Middle frontal gyrus (tissue), 1 donor: ENCODE data around the gene ACAP2.
"Not testable (repeated sequence)": the region's sequence is repeated elsewhere in the genome, so short reads cannot be mapped to it uniquely, and the experiment has no call there.

ENCODE experiments used
- DNase-seq: peaks from one replicate; pipeline ENCODE4 v3.0.0-alpha.2; 2015; ENCODE audit warnings: low spot score; ENCODE audit errors: extremely low spot score

Gene ACAP2

DNA sequence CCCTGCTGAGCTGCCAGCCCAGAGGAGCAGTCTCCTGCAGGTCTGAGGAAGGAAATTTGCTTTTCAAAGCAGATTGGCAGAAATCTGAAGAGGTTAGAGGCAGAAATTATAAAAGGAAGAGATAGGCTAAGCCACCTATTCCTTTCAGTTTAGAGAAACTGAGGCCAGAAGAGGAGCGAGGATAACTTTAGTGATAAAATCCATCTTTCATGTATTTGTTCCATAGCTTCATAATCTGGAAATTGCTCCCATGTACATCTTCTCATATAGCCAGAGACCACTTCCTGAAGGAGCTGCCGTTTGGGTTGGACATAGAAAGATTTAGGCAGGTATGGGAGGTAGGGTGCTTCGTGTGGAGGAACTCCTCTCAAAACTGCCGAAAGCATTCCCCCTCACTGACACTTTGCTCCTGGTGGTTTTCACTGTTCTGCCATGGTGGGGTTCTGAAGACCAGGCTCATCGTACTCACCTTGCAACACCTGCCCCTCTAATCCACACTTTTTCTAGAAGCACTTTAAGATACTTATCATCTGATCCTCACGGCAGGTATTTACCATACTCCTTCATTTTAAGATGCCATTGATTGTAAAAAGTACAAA is 670 bp upstream of the ACAP2 start:
- no peak for DNase-seq

DNA sequence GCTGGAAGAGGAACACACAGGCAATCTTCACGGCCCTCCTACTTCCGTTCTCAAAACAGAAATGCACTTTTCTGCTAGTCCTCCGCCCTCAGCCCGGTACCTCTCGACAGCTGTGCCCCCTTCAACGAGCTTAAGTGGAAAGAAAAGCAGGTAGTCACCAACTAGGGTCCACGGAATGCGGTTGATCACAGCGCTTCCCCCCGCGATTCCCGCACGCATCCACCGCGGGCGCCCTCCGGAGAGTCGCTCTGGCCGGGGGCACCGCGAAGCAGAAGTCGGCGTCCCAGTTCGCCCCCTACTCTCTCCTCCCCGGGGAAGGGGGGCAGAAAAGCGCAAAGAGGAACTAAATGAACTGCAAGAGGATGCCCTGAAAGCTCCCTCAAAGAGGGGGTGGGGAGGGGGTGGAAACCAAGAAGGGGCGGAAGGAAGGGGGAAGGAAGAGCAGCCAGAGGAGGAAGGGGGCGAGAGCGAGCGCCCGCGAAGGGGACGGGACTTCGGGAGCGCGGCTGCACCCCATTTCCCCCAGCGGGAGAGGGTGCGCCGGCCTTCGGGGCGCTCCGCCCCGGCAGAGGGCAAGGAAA is 738 bp downstream of the ACAP2 start:
- DNase-seq: no peak

DNA sequence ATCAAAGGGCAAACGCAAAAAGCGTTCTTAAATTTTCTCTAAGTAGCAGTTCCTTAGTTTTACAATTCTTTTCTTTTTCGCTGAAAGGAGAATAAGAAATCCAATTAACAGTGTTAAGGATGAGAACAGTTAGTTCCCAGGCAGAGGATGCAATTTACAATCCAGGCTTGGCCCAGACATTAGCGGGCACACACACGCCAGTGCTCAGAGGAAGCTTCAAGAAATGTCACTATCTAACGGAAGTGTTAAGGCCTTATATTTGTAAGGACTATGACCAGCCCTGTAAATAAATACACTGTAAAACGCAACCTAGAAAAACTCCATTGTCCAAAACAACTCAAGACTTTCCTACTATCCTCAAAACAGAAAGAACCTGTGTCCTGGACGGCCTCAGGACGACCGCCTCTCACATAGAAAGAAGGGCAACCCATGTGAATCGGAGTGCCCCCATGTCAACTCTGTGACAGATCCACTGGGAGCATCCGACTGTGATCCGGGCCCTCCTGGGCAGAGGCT is 1.3 kb downstream of the ACAP2 start:
- no peak for DNase-seq

DNA sequence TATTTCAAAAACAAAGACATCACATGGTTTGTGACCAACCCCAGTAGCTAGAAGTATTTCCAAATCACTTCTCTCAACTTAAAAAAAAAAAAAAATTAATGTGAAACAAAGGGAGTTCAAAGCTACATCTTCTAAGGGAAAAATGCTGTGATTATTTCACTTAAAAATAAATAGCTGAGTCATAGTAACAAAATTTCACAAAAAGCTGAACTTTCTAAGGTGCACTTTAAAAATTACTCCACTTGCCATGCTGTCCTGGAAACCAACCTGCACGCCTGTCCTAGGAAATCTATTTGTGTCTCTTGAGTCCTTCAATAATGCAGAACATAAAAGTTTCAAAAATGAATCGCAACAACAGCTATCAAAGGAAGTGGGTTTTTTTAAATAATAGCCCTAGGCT is 1.8 kb downstream of the ACAP2 start:
- DNase-seq: no peak

DNA sequence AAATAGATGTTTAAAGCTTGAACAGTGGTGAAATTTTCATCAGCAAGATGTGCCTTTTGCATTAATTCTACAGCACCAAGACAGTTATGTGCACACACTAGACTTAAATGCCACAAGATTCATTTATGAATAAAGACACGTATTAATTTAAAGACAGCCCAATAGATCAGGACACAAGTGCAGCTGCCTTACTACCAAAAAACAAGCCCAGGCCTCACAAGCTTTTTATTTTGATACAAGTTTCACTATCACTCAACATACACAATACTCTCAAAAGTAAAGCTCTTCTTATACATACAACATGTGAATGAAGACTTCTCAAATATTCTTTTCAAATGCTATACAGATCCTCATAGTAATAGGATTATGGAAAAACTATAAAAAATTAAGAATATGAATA is 2.4 kb downstream of the ACAP2 start:
- DNase-seq: no peak

DNA sequence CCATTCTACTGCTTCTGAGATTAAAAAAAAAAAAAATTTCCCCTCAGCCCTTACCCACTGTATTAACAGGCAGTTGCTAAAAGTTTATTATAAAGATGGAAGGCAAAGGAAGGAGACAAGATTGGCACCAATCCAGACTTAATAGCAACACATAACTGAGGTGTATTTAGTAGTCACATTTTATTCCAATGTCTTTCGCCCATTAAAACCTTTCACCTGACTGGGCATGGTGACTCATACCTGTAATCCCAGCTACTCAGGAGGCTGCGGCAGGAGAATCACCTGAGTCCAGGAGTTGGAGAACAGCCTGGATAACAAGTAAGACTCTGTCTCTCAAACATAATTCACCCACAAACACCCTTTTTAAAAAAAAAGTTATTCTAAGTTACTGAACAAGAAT is 4.4 kb downstream of the ACAP2 start:
- DNase-seq: no peak

DNA sequence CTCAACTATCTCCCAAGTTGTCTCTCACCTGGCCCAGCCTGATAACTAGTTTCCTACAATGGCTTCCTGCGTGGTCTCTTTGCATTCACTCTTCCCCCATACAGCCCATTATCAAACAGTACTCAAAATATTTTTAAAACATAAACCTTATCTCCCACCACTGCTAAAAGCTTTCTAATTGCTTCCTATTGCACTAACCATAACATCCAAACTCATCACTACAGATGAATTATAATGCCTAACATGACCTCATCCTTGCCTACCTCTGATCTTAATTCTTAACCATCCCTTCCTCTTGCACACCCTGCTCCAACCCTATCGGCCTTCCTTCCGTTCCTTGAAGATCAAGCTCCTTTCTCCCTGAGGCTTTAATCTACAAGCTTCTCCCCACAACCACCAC is 17.0 kb downstream of the ACAP2 start:
- no peak for DNase-seq

DNA sequence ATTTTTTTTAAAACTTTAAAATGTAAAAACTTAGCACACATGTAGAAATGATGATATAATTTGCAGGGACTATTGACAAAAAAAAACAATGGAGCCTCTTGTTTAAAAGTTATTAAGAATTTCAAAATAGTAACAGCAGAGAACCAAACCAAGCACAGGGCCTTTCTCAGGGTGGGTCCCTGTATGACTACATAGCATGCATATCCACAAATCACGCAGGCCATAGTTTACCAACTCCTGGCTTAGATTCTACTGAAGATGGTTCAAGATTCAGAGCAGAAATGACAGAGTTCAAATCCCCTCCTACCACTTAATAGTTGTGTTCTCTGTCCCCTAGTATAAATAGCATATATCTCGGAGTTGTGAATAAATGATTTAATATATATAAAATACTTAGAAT is 19.0 kb downstream of the ACAP2 start:
- DNase-seq: no peak

DNA sequence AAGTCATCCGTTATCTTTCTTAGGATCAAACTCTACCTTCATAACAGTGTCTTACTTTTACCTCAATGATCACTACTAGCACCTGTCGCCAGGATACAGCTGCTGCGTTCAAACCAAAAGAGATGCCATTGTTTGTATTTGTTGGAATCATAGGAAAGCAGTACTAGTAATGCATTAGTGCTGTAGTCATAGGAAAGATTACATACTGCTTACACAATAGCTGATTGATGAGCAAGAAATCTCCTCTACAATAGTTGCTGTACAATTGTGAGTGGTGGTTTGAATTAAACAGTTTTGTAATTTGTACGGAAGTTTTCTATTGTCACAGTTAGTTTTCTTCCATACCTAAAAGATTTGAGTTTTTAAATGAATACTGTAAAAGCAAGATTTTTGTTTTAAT is 21.4 kb downstream of the ACAP2 start:
- no peak for DNase-seq

DNA sequence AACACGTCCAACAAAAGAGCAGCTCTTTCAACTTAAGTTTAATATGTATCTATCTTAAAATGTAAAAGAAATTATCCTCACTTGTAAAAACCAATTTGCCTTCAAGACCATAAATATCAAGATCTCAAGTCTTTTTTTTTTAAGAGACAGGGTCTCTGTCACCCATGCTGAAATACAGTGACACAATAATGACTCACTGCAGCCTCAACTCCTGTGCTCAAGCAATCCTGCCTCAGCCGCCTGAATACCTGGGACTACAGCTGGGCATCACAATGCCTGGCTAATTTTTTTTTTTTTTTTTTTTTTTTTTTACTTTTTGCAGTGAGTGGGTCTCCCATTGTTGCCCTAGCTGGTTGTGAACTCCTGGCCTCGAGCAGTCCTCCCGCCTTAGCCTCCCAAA is 26.0 kb downstream of the ACAP2 start:
- no peak for DNase-seq

DNA sequence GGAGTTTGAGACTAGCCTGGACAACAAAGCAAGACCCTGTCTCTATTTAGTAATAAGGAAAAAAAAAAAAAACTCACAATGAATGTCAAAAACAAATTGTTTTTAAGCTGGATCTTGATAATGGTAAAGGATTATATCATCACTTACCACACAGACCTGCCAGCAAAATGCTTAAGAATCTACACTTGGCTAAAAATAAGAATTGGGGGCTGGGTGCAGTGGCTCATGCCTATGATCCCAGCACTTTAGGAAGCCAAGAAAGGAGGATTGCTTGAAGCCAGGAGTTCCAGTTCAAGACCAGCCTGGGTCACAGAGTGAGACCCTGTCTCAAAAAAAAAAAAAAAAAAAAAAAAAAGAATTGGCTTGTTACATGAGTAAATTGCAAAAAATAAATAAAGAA is 31.0 kb downstream of the ACAP2 start:
- no peak for DNase-seq

DNA sequence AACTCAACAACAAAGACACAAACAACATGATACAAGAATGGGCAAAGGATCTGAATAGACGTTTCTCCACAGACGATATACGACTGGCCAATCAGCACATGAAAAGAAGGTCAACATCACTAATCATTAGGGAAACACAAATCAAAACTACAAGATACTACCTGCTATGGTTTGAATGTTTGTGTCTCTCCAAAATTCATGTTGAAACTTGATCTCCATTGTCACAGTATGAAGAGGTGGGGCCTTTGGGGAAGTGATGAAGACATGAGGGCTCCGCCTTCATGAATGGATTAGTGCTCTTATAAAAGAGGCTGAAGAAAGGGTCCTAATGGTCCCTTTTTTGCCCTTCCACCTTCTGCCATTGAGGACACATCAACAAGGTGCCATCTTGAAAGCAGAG is 32.3 kb downstream of the ACAP2 start:
- no peak for DNase-seq

DNA sequence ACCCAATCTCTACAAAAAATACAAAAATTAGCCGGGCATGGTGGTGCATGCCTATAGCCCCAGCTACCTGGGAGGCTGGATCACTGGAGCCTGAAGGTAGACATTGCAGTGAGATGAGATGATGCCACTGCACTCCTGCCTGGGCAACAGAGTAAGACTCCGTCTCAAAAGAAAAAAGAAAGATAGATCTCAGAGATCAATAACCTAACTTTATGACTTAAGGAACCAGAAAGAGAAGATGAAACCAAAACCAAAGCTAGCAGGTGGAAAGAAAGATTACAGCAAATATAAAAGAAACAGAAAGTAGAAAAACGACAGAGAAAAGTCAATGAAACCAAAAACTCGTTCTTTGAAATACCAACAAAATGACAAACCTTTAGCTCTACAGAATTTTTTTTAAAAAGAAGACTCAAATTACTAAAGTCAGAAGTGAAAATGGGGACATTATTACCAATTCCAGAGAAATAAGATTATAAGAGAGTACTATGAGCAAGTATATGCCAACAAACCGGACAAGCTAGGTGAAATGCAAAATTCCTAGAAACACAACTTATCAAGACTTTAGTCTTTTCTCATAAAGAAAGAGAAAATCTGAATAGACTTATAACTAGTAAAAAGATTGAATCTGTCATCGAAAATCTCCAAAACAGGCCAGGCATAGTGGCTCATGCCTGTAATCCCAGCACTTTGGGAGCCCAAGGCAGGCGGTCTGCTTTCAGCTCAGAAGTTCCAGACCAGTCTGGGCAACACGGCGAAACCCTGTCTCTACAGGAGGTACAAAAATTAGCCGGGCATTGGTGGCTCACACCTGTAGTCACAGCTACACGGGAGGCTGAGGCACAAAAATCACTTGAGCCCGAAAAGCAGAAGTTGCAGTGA is 35.0 kb downstream of the ACAP2 start:
- no peak for DNase-seq

DNA sequence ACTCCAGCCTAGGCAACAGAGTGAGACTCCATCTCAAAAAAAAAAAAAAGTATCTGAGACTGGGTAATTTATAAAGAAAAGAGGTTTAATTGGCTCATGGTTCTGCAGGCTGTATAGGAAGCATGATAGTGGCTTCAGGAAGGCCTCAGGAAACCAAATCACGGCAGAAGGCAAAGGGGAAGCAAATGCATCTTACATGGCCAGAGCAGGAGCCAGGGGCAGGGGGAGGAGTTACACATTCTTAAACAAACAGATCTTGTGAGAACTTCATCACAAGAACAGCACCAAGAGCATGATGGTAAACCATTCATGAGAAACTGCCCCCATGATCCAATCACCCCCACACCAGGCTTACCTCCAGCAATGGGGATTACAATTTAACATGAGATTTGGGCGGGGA is 37.2 kb downstream of the ACAP2 start:
- DNase-seq: no peak

DNA sequence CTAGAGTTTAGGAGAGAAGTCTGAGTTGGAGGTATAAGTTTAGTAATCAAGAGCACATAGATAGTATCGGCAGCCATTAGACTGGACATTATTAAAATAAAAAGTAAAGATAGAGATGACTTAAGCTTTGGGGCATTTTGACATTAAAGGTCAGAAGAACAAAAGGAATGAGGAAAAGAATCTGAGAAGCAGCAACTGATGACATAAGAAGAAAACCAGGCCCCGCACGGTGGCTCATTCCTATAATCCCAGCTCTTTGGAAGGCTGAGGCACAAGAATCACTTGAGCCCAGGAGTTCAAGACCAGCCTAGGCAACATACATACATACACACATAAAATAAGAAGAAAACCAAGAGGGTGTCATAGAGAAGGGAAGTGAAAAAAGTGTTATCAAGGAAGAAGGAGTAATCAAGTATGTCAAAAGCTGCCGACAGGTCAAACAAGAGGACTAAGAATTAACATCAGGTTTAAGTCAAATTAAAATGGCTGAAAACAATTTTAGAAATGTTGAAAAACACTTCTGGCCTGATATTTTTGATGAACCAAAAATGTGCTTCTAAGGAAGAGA is 38.9 kb downstream of the ACAP2 start:
- no peak for DNase-seq

DNA sequence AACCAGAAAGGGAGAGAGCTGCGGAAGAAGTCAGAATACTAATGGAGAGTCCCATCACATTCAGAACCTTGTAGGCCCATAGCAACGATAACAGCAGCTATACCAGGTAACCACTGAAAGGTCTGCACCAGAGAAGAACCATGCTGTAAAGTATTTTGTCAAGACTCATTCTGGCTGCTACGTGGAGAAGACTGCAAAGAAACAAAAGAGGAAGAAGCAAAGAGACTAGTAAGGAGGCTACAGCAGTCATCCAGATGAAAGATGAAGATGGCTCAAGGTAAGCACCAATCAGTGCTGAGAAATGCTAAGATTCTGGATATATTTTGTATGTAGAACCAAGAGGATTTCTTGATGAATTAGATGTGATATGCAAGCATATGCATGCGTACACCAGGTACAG is 39.6 kb downstream of the ACAP2 start:
- no peak for DNase-seq

DNA sequence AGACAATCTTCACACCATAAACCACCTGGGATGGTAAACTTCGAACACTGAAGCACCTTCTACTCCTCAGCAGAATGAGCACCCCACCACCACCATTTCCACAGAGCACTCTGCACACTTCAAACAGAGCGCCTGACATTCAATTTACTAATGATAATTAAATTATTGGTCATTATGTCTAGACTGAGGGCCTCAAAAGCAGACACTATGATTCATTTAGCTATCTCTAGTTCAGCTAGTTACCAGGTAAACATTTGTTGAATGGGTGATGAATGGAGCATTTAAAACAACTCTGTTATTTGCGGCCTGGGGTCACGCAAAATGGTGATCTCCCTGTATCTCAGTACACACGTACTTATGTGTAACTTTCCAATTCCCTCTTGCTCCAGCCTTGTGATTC is 40.9 kb downstream of the ACAP2 start:
- DNase-seq: no peak

DNA sequence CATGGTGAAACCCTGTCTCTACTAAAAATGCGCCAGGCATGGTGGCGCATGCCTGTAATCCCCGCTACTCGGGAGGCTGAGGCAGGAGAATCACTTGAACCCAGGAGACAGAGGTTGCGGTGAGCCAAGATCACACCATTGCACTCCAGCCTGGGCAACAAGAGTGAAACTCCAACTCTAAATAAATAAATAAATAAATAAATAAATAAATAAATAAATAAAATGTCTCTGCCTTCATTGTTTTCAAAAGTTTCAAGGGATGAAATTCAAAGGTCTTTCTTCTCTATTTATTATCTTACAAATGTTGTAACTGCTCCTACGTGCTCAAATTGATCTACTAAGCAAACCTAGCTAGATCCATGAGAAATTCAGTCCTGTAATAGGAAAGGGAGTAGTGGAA is 44.4 kb downstream of the ACAP2 start:
- DNase-seq: not testable (repeated sequence)

DNA sequence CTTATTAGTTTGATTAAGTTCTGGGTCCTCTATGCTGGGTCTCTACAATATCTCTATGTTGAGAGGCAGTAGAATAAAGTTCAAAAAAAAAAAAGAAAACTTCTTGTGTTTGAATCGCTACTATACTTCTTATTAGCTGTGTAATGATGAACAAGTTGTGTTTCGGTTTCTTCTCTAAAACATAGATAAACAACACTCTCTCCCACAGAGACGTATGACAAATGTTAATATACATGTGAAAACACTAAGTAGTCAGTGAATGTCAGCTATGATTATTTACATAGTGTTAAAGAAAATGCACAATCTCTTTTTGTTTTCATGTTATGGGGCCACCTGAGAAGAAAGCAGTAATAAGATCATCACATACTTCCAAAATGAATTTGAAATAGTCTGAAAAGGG is 45.3 kb downstream of the ACAP2 start:
- DNase-seq: no peak

DNA sequence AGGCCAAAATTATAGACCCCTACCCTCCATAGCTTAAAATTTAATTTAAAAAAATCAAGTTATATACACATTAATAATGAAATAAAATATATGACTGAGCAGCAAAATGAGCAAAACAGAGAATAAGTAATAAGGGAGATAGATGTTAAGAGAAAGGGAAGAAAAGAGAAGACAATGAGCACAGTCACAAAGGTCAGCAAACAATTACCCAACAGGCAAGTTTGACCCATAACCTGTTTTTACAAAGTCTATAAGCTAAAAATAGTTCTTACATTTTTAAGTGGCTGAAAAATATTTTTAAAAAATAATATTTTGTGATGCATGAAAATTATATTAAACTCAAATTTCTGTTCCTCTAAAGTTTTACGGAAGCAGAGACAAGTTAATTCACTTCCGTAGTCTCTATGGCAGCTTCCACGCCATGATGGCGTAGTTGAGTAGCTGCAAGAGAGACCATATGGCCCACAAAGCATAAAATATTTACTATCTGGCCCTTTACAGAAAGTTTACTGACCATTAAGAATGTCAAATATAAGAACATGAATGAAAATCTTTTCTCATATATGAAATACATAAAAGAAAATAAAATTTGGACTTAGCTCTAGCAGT is 47.5 kb downstream of the ACAP2 start:
- no peak for DNase-seq

DNA sequence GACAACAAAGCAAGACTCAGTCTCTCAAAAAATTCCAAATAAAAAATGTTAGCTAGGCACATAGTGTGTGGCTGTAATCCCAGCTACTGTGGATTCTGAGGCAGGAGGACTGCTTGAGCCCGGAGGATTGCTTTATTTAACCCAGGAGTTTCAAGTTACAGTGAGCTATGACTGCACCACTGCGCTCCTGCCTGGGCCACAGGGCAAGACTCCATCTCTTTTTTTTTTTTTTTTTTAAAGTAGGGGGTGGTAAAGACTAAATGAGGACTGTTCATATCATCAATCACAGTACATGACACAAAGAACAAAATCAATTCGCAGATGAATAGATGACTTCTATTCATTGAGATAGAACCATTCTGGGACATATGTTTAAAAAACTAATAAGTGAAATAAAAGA is 48.1 kb downstream of the ACAP2 start:
- DNase-seq: no peak

DNA sequence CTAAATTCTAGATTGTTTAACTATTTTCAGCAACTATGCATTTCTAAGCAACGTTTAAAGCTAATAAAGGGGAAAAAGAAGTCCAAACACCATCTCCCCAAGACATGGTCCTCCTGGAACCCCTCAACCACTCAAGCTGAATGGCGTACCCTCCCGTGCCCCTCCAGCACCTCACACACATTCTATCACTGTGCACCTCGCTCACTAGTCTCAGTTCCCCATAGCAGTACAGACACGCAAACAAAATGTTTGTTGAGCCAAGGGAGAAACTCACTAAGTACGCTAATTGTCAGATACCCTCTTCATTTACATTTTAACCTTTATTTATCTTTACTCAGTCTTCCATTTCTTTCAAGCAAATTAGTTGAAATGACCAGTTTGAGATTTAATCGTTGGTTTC is 48.8 kb downstream of the ACAP2 start:
- no peak for DNase-seq
